PC-3 (cell line): ENCODE results near the gene PTPRN2.

Experiments
- CTCF ChIP-seq: fragments of 300-600 bp; sonication (generic); conservative IDR thresholded peaks from 2 replicates; pipeline ENCODE4 v1.5.1; 2017; ENCODE audit warnings: antibody characterized with exemption, low read depth, mild to moderate bottlenecking, low read length
- EZH2 ChIP-seq: fragments of 300-600 bp; sonication (generic); IDR thresholded peaks from one replicate; pipeline ENCODE4 v1.6.1; 2017; ENCODE audit warnings: antibody characterized with exemption, mild to moderate bottlenecking, low read length; ENCODE audit not compliant: unreplicated experiment

- TF ChIP-seq EZH2 (no peak), CTCF (no peak)
Observed at GRCh38 chr7:157654350-157654749, 933.3 kb downstream of the PTPRN2 start.
